DLD1 (cell line): ENCODE results near the gene NLRX1.
"Not testable (repeated sequence)": the region's sequence is repeated elsewhere in the genome, so short reads cannot be mapped to it uniquely, and the experiment has no call there.

Experiments
- in situ Hi-C: cut with HindIII; loops from 2 replicates; pipeline ENCODE4 v1.10.0; 2017; ENCODE audit warnings: low sequenced_read_pairs

Gene NLRX1

GRCh38 chr11:119168471-119169281 lies at the start of gene NLRX1:
TSS of gene NLRX1 (plus strand) at chr11:119168725. CDS start at chr11:119171404, 2,679 bp downstream.
- in situ Hi-C loops, result no loop called here

GRCh38 chr11:119118946-119119345 lies 49.6 kb upstream of the NLRX1 start:
- in situ Hi-C loops, result loop anchor here (25.0 kb wide), 1 partner anchor 143 kb away; no protein-coding TSS in a partner anchor

GRCh38 chr11:119120639-119121007 lies 47.9 kb upstream of the NLRX1 start:
- in situ Hi-C loops, result loop anchor here (25.0 kb wide), 1 partner anchor 142 kb away; no protein-coding TSS in a partner anchor

GRCh38 chr11:119121008-119121810 lies 47.3 kb upstream of the NLRX1 start, which contains the start of gene HINFP:
TSS of gene HINFP (plus strand) at chr11:119121580. CDS start at chr11:119126945, 5,365 bp downstream.
- in situ Hi-C loops, result loop anchor here (25.0 kb wide), 1 partner anchor 141 kb away; no protein-coding TSS in a partner anchor

- in situ Hi-C loops, result loop anchor here (25.0 kb wide), 1 partner anchor 141 kb away; no protein-coding TSS in a partner anchor
Measured at GRCh38 chr11:119121811-119122124, 46.8 kb upstream of the NLRX1 start.

- in situ Hi-C loops, result no loop called here
Measured at GRCh38 chr11:119125821-119126220, 42.7 kb upstream of the NLRX1 start.

GRCh38 chr11:119126675-119127268 lies 41.8 kb upstream of the NLRX1 start:
- in situ Hi-C loops, result no loop called here

- in situ Hi-C loops, result no loop called here
Measured at GRCh38 chr11:119130662-119131061, 37.9 kb upstream of the NLRX1 start.

- in situ Hi-C loops, result no loop called here
Measured at GRCh38 chr11:119134389-119134978, 34.0 kb upstream of the NLRX1 start.

- in situ Hi-C loops, result not testable (repeated sequence)
Measured at GRCh38 chr11:119139276-119139675, 29.2 kb upstream of the NLRX1 start.

- in situ Hi-C loops, result no loop called here
Measured at GRCh38 chr11:119144825-119145486, 23.6 kb upstream of the NLRX1 start.

- in situ Hi-C loops, result no loop called here
Measured at GRCh38 chr11:119145551-119145950, 23.0 kb upstream of the NLRX1 start.

GRCh38 chr11:119147604-119148333 lies 20.8 kb upstream of the NLRX1 start:
- in situ Hi-C loops, result no loop called here

- in situ Hi-C loops, result no loop called here
Measured at GRCh38 chr11:119148720-119149017, 19.9 kb upstream of the NLRX1 start.

GRCh38 chr11:119149018-119149785 lies 19.3 kb upstream of the NLRX1 start, which contains the start of gene ABCG4:
TSS of gene ABCG4 (plus strand) at chr11:119149052. CDS start at chr11:119149966, 914 bp downstream.
- in situ Hi-C loops, result no loop called here

GRCh38 chr11:119149786-119150275 lies 18.7 kb upstream of the NLRX1 start:
- in situ Hi-C loops, result no loop called here

- in situ Hi-C loops, result no loop called here
Measured at GRCh38 chr11:119152043-119152442, 16.5 kb upstream of the NLRX1 start.

- in situ Hi-C loops, result no loop called here
Measured at GRCh38 chr11:119152604-119153003, 15.9 kb upstream of the NLRX1 start.
